ENCODE results near the gene ZNF292. TPM values are rescaled to one million over a fixed set of nuclear protein-coding genes. Genes with fewer than 3 reads are reported as not detected.

The ZNF292 gene
- total RNA-seq, 4 donors from 2014 or later, result 62.5 to 74.7 (median 69.3) TPM

- no peak for DNase-seq
- Histone ChIP-seq H3K4me3 (no peak overlapping the region), H3K4me1 (peaks cover 0 to 6% (median 1%) of the 10 kb centered on the region in 4 donors), H3K27ac (no peak overlapping the region), H3K27me3 (no peaks in the 10 kb centered on the region), H3K36me3 (no peaks in the 10 kb centered on the region), H3K9me3 (no peaks in the 10 kb centered on the region)
- TF ChIP-seq POLR2A (IDR thresholded peaks at IDR 0.05), result no peak
- TF ChIP-seq, protein P1, sequence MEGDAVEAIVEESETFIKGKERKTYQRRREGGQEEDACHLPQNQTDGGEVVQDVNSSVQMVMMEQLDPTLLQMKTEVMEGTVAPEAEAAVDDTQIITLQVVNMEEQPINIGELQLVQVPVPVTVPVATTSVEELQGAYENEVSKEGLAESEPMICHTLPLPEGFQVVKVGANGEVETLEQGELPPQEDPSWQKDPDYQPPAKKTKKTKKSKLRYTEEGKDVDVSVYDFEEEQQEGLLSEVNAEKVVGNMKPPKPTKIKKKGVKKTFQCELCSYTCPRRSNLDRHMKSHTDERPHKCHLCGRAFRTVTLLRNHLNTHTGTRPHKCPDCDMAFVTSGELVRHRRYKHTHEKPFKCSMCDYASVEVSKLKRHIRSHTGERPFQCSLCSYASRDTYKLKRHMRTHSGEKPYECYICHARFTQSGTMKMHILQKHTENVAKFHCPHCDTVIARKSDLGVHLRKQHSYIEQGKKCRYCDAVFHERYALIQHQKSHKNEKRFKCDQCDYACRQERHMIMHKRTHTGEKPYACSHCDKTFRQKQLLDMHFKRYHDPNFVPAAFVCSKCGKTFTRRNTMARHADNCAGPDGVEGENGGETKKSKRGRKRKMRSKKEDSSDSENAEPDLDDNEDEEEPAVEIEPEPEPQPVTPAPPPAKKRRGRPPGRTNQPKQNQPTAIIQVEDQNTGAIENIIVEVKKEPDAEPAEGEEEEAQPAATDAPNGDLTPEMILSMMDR (IDR thresholded peaks at IDR 0.05), result no peak
These were observed 18.8 kb downstream of the ZNF292 start for GRCh38 chr6:87174078-87174579.

- Histone ChIP-seq H3K4me1 (peaks cover 0 to 3% (median 0%) of the 10 kb centered on the region in 4 donors), H3K4me3 (no peak overlapping the region), H3K27me3 (no peaks in the 10 kb centered on the region), H3K27ac (no peak overlapping the region), H3K36me3 (peaks cover 0 to 3% (median 0%) of the 10 kb centered on the region in 3 donors), H3K9me3 (no peaks in the 10 kb centered on the region)
- no peak for TF ChIP-seq POLR2A (IDR thresholded peaks at IDR 0.05)
- TF ChIP-seq, protein P1 (IDR thresholded peaks at IDR 0.05), result no peak
- DNase-seq, result no peak
These were observed 21.1 kb downstream of the ZNF292 start for GRCh38 chr6:87176493-87176892.

DNA sequence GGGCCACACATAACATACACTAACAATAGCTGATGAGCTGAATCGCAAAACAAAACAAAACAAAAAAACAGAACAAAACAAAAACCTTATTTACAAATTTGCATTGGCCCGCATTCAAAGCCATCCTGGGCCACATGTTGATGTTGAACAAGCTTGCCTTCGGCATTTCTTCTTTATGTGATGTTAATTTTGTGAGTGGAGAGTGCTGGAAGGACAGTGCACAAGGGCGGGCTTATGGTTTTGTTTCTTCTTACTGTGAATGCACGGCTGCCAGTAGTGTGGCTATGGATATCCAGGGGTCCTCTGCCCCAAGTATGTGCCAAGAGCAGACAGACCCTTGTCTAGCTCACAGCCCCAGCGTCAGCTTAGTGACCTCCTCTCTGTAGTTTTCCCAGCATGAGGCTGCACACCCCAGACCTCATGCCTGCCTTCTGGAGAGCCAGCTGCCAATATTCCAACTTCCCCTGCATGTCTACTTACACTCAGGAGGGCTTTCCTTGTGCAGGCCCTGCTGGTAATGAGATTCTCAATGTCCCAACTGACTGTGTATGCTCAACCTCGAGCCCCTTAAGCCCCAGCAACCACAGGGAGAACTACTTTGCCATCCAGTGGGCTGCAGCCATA, 24.9 kb downstream of the ZNF292 start:
- H3K27me3 ChIP-seq, result no peaks in the 10 kb centered on the region
- TF ChIP-seq POLR2A (IDR thresholded peaks at IDR 0.05), result no peak
- TF ChIP-seq, protein P1 (IDR thresholded peaks at IDR 0.05), result no peak

DNA sequence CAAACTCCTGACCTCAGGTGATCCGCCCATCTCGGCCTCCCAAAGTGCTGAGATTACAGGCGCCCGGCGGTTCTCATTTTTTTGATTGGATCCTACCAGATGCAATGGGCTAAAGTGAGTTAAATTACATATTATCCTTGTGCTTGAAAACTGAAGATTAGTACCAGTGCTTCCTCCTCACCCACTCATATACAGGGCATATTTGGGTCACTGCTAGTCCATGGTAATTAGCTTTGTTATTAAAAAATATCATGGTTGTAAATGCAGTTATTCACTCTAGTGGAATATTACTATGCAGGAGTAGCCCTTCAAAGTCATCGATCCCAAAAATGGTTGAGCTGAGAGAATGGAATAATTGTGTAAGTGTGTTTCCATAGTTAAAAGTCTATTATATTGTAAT, 26.5 kb downstream of the ZNF292 start:
- H3K4me1 ChIP-seq, result no peaks in the 10 kb centered on the region
- H3K27ac ChIP-seq, result no peak overlapping the region
- TF ChIP-seq POLR2A (IDR thresholded peaks at IDR 0.05), result no peak
- TF ChIP-seq, protein P1 (IDR thresholded peaks at IDR 0.05), result no peak
- peaks cover 0 to 9% (median 0%) of the 10 kb centered on the region in 3 donors for H3K36me3 ChIP-seq
- no peak for DNase-seq
- H3K4me3 ChIP-seq, result no peak overlapping the region
- no peaks in the 10 kb centered on the region for H3K27me3 ChIP-seq
- H3K9me3 ChIP-seq, result no peaks in the 10 kb centered on the region

More for the DNA sequence above, 24.9 kb downstream of the ZNF292 start:
- Histone ChIP-seq H3K27ac (no peak overlapping the region), H3K4me3 (no peak overlapping the region), H3K4me1 (no peaks in the 10 kb centered on the region), H3K9me3 (no peaks in the 10 kb centered on the region), H3K36me3 (peaks cover 0 to 4% (median 0%) of the 10 kb centered on the region in 3 donors)
- DNase-seq, result no peak

DNA sequence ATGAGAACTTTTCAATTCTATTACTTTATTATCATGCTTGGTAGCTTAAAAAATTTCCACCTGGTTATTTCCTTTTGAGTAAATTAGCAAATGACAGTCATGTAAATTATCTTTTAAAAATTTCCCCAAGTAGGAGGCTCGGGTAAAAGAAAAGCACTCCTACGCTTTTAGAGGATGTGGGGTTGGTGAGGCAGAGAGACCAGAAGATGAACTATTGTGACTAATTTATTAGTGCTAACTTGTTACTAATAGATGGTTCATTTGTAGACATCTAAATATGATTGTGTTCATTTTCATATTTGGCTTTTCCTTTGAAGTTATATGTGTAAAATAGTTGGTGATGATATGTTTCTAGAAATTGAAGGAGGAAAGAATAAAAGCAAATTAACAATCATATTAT, 27.0 kb downstream of the ZNF292 start:
- H3K36me3 ChIP-seq, result peaks cover 0 to 9% (median 0%) of the 10 kb centered on the region in 3 donors
- no peak for DNase-seq
- H3K9me3 ChIP-seq, result no peaks in the 10 kb centered on the region
- H3K27ac ChIP-seq, result no peak overlapping the region
- TF ChIP-seq, protein P1 (IDR thresholded peaks at IDR 0.05), result no peak
- no peak for TF ChIP-seq POLR2A (IDR thresholded peaks at IDR 0.05)
- no peaks in the 10 kb centered on the region for H3K27me3 ChIP-seq
- H3K4me1 ChIP-seq, result no peaks in the 10 kb centered on the region
- H3K4me3 ChIP-seq, result no peak overlapping the region

Measured in Peyer's patch (tissue), 4 donors.